NCI-H748 treated with DMSO at 0.1 percent for 48 hours (cell line): ENCODE data around the gene ITPA.
A peak's percentile ranks its signal among the peaks of the same experiment; 100 is the strongest.
"Not testable (repeated sequence)": the region's sequence is repeated elsewhere in the genome, so short reads cannot be mapped to it uniquely, and the experiment has no call there.

ENCODE experiments used
- DNase-seq: peaks from one replicate; lab custom pipeline; 2025; lab: John Stamatoyannopoulos, UW

Gene ITPA

DNA sequence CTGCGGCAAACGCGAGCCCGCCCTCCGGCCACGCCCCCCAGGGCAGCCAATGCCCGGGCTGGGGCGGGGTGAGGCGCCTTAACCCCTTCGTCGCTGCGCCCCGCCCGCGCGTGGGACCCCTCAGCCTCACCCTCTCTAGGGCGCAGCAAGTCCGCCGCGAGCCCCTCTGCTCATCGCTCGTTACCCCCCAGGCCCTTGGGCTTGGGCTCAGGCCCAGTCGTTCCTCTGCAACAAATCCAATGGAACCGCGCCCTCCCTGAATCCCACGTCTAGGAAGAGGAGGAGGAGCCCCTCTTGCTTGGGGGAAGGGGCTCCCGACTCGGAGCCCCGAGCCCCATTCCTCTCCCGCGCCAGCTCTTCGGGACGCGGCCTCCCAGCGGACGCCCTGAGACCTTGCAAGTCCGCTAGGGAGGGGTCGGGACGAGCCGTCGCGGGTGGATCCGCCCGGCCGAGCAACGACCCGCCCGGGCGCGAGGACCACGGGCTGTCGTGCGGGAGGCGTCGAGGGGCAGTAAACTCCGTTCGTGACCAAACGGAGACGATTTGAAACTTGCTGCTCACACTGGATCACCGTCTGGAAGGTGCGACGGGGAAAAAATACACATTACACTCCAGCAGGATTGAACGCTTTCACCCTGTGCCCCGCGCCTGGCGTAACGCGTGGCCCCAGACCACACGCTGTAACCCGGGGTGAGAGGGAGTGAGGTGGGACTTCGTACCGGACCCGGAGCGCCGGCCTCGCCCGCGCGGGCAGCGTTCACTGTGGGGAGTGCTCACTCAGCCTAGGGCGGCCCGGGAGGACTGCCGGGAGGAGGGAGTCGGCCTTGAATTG lies 35.5 kb upstream of the ITPA start:
- no peak for DNase-seq

DNA sequence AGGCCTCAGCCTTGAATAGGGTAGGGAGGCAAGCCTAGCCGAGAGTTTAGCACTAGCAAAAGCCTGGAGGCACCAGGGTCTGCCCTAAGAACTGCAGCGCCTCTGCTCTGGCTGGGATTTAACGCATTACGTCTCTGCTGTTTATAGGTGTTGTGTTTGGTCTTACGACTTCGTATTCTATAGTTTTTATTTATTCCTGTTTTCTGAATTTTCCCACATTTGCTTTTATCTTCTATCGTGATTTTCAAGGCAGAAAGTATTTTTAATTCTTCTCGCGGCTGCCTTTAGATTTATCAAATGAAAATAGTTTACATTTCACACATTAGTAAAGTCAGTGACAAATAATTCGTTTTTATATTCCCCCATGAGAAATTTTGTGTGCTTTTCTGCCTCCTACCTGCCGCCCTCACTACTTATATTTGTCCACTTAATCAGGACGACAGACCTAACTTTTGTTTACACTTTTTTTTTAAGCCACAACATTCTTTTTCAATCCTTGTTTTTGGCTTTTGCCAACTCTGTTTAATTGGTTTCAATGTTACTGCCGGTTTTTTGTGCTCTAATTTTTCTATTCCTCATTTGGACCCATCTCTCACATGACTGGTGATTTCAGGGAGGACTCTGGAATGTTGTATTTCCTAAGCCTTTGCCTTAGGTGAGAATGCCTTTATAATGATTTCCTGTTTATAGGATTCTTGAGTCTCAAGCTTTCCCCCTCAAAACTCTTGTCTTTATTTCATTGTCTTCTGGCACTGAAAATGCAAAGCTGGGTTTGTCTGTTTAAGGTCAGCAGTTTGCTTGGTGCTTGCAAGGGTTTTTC lies 34.6 kb upstream of the ITPA start:
- DNase-seq: peak; percentile 18

DNA sequence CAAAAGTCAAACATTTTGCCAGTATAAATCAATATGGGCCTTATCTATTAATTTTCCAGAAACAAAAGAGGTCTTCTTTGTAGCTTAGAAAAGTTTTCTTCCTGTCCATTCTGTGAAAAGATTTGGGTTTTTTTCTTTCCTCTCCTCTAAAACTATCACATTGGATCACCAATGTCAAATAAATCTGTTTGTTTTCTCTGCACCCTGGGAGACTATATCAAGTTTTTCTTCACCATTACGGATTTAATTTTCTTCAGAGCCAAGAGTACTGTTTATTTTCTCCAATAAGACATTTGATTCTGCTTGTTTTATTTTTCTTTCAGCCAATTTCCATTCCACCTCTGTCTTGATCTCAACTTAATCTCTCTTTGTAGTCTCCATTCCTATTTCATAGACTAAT lies 34.0 kb upstream of the ITPA start:
- DNase-seq: no peak

DNA sequence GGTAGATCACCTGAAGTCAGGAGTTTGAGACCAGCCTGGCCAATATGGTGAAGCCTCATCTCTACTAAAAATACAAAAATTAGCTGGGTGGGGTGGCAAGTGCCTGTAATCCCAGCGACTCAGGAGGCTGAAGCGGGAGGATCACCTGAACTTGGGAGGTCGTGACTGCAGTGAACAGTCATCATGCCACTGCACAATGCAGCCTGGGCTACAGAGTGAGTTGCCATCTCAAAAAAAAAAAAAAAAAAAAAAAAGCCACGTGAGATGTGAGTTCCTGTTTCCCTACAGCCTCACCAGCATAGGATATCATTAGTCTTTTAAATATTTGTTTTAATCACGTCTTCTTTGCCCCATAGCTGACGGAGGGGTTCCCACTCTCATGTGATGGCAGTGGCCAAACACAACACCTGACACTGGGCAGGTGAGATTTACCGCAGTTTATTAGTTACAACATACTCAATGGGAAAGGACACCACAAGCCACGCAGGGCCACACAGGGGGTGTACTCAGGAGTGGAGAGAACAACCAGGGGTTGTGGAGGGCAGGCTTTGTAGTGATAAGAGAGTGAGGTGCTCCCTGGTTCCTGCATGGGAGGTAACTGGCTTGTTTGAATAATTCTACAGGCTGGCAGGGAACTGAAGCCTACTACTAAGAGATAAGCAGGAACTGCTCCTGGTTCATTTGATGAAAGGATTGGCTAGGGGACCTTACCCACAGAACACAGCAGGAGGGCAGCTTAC lies 31.4 kb upstream of the ITPA start:
- no peak for DNase-seq

DNA sequence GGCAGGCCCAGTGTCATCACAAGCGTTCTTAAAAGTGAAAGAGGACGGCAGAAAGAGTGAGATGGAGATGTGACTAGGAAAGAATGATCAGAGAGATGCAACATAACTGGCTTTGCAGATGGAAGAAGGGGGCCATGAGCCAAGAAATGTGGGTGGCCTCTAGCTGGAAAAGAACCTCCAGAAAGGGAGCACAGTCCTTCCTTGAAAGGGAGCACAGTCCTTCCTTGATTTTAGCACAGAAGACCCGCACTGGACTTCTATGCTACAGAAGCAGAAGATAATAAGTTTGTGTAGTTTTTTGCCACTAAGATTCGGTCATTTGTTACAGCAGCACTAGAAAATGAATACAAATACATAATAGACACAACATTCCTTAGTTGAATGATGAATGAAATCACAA lies 29.0 kb upstream of the ITPA start:
- DNase-seq: no peak

DNA sequence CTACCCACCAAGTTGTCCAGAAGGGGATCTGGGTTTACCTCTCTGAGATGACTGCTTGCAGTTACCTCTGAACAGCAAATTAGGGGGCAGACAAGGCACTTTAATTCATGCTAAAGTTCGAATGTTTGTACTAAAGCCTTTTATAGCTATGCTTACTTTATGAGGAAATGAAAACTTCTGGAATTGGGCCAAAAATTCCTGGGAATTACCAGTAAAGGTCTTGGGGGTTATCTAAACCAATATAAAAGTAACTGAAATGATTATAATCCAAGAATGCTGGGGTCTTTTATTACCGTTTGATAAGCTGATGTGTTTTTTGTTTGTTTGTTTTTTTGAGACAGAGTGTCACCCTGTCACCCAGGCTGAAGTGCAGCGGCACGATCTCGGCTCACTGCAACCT lies 28.0 kb upstream of the ITPA start:
- DNase-seq: no peak

DNA sequence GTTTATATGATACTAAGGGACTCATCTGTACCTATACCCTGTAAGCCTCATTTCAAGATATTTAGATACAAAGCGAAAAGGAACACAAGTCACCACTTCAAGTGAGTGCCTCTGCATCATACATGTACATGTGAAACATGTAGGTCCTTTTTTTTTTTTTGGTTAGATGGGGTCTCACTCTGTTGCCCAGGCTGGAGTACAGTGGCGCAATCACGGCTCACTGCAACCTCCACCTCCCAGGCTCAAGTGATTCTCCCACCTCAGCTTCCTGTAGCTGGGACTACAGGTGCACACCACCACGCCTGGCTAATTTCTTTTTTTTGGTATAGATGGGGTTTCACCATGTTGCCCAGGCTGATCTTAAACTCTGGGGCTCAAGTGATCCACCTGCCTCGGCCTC lies 26.9 kb upstream of the ITPA start:
- not testable (repeated sequence) for DNase-seq

DNA sequence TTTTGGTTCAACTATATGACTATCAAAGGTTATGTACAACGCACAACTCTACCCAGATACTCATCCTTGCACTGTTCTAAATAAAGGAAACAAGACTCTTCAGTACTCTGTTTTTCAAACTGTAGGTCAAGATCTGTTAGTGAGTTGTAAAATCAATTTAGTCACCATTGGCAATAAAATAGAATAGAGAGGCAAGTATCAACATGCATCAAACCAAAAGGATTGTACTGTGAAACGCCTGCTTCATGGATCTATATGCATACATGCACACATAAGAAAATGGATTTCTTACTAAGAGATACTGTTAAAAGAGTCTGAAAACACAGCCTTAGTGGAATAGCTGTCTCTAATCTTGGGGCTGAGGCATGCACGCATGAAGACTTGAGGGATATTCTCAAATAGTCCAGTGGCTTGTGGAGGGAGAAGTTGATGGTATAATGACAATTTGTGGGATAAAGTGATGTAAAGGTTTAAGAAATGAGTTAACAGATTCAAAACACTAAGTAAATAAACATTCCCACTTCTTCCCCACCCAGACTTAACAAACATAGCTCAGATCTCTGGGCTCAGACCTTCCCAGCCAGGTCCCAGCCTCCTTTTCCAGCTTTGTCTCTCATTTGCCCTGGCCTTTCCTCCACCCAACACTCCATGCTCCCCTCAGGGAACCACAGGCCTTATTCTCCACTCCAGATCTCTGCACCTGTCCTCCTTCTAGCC lies 25.2 kb upstream of the ITPA start:
- no peak for DNase-seq

DNA sequence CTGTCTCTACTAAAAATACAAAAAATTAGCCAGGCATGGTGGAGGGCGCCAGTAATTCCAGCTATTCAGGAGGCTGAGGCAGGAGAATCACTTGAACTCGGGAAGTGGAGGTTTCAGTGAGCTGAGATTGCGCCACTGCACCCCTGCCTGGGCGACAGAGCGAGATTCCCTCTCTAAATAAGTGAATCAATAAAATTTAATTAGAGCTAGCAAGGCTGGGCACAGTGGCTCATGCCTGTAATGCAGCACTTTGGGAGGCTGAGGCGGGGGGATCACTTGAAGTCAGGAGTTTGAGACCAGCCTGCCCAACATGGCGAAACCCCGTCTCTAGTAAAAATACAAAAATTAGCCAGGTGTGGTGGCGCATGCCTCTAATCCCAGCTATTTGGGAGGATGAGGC lies 21.4 kb upstream of the ITPA start:
- not testable (repeated sequence) for DNase-seq

DNA sequence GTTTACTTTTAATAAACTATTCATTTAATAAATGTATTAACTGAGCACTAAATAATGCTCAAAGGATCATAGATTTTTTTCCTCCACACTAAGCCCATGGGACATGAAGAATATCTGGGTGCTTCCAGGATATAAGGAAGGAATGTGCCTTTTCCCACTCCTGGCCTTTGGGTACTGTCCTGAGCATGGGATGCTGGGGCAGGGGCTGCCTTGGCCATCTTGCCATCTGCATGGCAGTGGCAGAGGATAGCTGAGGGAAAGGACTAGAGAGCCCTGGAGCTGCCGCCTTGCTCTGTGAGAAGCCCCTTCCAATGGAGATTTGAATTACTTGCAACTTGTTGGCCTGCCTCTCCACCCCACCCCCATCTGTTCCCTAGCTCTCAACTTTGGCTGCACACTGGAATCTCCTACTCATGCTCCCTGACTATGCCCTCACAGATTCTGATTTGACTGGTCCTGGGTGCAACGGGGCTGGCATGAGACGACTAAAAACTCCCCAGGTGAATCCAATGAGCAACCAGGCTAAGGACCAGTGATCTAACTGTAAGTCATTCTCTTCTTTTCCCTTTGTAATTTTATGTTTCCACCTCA lies 20.4 kb upstream of the ITPA start:
- no peak for DNase-seq

DNA sequence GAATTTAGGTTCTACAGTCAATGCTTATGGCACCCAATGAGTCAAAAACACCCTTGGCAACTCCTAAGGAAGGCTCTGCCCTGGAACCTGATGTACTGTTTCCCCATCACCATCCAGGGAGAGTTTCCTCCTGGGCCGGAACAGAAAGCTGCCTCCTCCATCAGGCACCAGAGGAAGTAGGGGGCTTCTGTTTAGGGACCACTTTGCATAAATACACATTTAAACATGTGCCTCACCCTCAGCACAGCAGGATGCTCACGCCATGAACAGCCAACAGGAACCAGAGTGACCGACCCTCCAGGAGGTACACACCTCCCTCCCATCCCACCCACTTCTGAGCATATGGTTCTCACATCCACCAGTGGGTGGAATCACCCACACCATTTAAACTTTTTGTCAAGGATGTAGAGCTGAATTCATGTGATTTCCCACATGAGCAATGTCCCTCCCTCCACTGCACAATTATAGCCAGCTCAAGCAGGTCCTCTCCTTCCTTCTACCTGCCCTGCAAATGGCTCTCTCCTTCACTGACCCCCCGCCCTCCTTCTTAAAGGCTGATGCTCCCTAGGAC lies 19.7 kb upstream of the ITPA start:
- no peak for DNase-seq

DNA sequence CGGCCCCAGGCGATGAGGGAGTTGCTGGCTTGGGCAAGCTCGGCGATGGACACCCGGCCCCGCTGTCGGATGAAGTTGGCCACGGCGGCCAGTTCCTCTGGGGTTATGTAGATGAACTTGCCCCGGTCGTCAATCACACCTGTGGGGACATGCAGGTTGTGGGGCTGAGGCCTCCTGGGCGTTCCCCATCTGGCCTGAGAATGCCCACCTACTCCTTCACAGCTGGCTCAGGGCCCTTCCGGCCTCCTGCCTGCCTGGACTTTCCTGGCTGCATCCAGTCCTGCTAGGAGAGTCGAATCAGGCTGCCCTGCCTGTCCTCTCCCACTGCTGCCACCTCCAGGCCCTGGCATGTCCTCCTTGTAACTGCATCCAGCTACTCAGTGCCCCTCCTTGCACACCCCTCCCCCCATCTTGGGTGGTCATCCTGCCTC lies 18.6 kb upstream of the ITPA start:
- DNase-seq: no peak

DNA sequence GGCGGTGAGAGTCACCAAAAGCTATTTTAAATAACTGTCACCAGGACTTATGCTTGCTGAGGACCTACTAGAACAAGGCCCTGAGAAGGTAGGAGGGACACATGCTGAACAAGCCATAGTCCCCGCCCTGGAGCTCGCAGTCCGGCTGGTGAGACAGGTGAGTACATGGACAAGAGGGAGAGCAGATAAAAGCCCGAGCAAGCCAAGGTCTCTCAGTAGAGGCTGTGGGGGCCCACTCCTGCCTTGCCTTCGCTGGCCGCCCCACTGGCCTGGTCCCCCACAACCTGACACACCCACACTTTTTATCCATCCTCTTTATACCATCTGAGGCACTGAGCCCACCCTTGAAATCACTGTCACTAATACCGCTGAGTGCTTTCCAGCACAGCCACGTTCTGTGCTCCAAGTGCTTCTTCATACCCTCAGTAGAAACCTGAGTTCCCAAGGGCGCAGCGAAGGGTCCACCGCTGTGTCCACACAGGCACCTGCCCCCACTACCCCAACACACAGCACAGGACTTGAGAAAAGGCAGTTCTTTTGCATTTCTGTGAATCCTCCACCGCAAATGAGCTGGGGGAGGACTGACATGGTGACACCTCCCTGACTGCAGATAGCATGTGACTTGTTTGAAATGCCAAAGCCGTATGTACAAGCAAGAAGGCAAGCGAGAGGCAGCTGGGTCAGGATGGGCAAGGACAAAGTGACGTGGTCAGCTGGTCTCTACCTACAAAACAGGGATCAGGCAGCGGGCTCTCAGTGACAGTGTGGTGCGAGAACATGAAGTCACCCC lies 16.9 kb upstream of the ITPA start:
- no peak for DNase-seq

DNA sequence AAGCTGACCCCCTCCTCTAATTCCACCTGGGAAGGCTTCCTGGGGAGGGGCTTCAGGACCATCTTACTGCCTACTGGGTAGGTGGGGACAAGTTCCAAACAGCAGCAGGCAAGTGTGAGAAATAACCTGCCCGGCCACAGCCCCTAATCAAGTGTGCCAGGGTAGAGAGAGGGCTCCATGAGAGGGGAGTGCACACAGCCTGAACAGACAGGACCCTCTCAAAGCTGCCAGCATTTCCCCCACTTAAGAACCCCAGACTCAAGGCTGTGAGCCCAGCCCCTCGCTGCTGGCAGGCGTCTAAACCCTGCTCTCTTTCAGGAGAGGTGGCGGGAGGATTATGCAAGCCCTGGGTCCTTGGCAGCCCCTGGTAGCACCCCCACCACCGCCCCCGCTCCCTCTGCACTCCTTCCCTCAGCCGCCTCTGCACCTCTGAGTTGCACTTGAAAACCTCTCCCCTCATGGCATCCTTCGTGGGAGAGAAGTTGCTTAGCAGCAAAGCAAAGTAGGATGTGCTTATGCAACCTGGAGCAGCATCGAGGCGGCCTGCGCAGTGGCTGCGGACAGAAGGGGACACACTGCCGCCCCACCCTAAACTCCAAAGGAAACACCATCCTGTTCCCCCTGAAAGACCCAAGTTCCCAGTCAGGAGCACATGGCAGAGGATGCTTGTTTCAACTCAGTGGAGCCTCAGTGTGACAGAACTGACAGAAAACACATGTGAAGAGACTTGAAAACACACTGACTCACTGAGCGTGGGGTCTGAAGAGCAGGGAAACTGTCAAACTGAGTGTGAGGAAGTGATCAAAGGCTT lies 15.3 kb upstream of the ITPA start:
- DNase-seq: no peak

DNA sequence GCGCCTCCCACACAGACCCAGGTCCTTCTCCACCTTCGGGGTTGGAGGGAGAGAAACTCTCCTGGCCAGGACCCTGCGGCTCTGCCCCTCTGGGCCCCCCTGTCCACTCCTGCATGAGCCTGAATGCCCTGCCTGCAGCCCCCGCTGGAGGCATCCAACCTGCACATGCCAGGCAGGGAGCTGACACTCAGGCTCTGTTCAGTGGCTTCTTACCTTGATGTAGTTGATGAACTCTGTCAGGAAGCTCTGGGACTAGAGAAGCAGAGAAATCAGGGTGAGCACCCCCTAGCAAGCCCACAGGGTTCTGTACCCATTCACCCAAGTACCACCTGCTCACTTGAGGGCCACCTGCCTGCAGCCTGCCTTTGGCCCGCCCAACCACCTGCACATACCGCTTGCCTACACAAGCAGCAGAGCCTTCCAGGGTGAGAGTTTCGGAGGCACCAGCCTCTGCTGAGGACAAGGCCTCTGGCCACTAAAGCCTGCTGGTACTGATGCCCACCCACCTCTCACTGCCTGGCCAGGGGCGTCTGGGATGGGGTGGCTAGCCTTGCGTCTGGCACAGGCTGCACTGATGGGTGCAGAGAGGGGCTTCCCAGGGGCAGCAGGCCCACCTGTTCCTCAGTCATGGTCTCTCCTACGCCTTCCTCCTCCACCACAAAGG lies 14.5 kb upstream of the ITPA start:
- no peak for DNase-seq

DNA sequence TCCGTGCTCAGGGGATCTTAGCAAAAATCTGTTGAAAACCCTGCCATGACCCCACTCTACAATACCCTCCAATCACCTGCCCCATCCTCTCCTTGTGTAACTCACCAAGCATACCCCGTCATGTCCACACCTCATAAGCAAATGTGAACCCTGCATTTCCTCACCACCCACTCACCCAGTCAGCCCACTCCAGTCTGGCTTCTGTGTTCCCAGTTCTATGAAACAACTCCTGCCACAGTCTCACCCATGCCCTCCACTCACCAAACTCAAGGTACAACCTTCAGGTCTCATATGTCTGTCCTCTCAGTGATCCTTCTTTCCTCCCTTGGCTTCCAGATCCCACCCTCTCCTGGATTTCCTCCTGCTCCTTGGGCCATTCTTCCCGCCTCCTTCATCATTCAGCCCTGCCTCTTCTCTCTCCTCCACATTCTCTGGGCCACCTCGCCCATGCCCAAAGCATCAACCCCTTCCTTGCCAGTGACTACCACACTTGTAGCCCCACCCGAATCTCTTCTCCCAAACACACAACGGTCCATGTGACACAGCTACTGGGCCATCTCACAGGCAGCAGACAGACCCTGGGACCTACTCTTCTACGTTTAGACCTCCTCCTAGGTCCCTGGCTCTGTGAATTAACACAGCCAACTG lies 13.6 kb upstream of the ITPA start:
- no peak for DNase-seq

DNA sequence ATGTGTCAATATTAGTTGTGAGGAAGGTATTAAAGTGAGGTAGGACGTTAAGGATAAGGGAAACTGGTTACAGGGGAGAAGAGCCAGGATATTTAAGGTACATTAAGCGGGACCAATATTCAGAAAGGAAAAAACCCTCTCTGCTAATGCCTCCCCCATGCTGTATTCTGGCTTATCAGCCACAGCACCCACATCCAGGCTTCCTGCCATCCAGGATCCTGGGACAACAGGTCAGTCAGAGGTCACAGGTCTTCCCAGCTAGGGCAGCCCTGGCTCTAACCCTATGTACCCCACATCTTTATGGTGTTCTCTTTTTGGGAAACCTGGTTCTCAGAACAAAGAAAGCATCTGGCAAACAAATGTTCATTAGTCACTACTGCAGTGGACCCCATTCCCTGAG lies 10.1 kb upstream of the ITPA start:
- no peak for DNase-seq

DNA sequence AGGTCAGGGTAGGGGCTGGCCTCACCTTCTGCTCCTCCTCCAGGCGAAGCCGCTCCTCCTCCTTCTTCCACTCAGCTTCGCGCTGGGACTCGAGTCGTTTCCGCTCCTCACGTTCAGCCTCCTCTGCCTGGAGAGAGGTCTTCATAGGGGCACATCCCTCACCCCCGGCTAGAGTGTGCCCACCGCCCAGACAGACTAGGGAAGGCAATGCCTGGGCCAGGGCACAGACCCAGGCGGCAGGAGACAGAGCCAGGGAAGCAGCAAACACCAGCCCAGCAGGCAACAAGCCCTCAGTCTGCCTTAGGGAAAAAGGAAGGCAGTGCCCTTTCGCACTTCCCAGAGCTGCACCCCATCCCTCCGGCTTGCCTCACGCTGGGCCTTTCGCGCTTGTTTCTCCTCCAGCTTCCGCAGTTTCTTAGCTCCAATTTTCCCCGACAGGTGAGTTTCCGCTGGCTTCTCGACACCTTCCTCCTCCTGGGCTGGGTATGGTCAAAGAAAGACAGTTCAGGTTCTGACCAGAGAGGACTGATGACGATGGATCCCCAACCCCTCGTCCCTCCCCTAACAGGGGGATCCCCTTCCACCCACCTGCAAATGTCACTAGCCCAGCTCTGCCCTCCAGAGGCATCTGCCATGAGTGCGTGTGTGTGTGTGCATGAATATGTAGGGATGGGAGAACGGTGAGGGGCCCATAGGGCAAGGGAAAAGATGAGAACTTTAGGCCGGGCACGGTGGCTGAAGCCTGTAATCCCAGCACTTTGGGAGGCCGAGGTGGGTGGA lies 9.1 kb upstream of the ITPA start:
- DNase-seq: no peak
